ENCODE data around the gene RBAK. TPM values are rescaled to one million over a fixed set of nuclear protein-coding genes. Genes with fewer than 3 reads are reported as not detected.
"Not testable (repeated sequence)": the region's sequence is repeated elsewhere in the genome, so short reads cannot be mapped to it uniquely, and the experiment has no call there.

The RBAK gene
- total and polyA plus RNA-seq, 3 donors from 2014 or later, result 3.1 to 10.5 (median 9.4) TPM

DNA sequence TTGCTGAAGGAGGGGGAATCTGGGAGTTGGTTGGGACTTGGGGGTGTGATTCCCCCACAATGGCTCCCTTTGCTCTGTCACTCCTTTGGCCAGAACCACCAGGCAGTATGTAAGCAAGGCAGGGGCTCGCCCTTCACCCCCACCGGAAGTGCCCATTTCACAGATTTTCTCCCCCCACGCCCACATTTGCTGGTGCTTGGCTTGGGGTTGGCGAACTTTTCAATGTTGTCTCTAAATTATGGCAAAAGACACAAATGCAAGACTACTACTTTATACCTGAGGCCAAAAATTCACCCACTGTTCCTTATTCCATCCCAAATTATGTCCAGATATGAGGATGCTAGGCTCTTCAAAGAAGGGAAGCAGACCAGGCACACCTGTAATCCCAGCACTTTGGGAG, 24.5 kb downstream of the RBAK start:
- no peaks in the 10 kb centered on the region for H3K4me1 ChIP-seq
- no peaks in the 10 kb centered on the region for H3K27me3 ChIP-seq
- H3K27ac ChIP-seq, result no peak overlapping the region
- no peak for DNase-seq
- H3K36me3 ChIP-seq (ENCODE audit: low read depth, missing control alignments), result no peaks in the 10 kb centered on the region
- no peak for TF ChIP-seq POLR2A (IDR thresholded peaks at IDR 0.05)
- TF ChIP-seq, protein P1, sequence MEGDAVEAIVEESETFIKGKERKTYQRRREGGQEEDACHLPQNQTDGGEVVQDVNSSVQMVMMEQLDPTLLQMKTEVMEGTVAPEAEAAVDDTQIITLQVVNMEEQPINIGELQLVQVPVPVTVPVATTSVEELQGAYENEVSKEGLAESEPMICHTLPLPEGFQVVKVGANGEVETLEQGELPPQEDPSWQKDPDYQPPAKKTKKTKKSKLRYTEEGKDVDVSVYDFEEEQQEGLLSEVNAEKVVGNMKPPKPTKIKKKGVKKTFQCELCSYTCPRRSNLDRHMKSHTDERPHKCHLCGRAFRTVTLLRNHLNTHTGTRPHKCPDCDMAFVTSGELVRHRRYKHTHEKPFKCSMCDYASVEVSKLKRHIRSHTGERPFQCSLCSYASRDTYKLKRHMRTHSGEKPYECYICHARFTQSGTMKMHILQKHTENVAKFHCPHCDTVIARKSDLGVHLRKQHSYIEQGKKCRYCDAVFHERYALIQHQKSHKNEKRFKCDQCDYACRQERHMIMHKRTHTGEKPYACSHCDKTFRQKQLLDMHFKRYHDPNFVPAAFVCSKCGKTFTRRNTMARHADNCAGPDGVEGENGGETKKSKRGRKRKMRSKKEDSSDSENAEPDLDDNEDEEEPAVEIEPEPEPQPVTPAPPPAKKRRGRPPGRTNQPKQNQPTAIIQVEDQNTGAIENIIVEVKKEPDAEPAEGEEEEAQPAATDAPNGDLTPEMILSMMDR (IDR thresholded peaks at IDR 0.05), result no peak
- H3K9me3 ChIP-seq, result no peaks in the 10 kb centered on the region
- WGBS, 2 donors, result 78 to 87% methylated on average over 4 of the region's 4 CpGs
- intact Hi-C loops (cut with DNase I; ENCODE audit: low total_unique reads), result no loop called here
- H3K4me3 ChIP-seq, result no peak overlapping the region

- DNase-seq; intact Hi-C loops (cut with DNase I; ENCODE audit: low total_unique reads); H3K4me1 ChIP-seq; H3K27me3 ChIP-seq; H3K9me3 ChIP-seq; H3K27ac ChIP-seq; H3K36me3 ChIP-seq (ENCODE audit: low read depth, missing control alignments); H3K4me3 ChIP-seq: not testable (repeated sequence)
- WGBS, 2 donors, result 73 to 91% methylated on average over 11 of the region's 11 CpGs
Measured at GRCh38 chr7:5075187-5075586, 29.5 kb downstream of the RBAK start.

- Histone ChIP-seq H3K36me3 (ENCODE audit: low read depth, missing control alignments) (no peaks in the 10 kb centered on the region), H3K4me1 (no peaks in the 10 kb centered on the region), H3K27me3 (no peaks in the 10 kb centered on the region), H3K27ac (no peak overlapping the region), H3K4me3 (no peak overlapping the region), H3K9me3 (no peaks in the 10 kb centered on the region)
- TF ChIP-seq, protein P1 (IDR thresholded peaks at IDR 0.05), result no peak
- no peak for DNase-seq
- 62 to 66% methylated on average over 11 of the region's 11 CpGs for WGBS, 2 donors
- intact Hi-C loops (cut with DNase I; ENCODE audit: low total_unique reads), result no loop called here
Measured at GRCh38 chr7:5077740-5078139, 32.1 kb downstream of the RBAK start.

DNA sequence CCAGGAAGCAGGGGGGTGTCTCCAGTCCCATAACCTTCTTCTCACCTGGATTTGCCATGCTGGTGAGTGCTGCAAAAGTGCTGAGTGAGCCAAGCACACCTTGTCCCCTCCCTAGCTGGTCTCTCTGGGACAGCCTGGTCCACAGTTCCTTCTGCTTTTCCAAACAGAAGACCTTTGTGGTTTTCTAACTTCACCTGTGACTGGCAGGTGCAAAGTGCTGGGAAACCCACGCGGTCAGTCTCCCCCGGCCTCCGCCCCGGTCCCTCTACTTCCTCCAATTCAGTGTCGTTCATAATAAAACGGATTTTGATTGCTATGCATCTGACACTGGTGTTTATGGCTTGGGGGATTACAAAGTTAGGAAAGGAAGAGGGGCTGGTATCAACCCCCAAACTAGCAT, 37.1 kb downstream of the RBAK start:
- no peaks in the 10 kb centered on the region for H3K4me1 ChIP-seq
- intact Hi-C loops (cut with DNase I; ENCODE audit: low total_unique reads), result loop anchor here (10.0 kb wide), 1 partner anchor 288 kb away; no protein-coding TSS in a partner anchor
- no peak for DNase-seq
- H3K4me3 ChIP-seq, result no peak overlapping the region
- 18 to 35% methylated on average over 7 of the region's 7 CpGs for WGBS, 2 donors
- H3K27ac ChIP-seq, result no peak overlapping the region
- no peaks in the 10 kb centered on the region for H3K27me3 ChIP-seq
- no peaks in the 10 kb centered on the region for H3K9me3 ChIP-seq
- H3K36me3 ChIP-seq (ENCODE audit: low read depth, missing control alignments), result no peaks in the 10 kb centered on the region
- no peak for TF ChIP-seq POLR2A (IDR thresholded peaks at IDR 0.05)
- TF ChIP-seq, protein P1 (IDR thresholded peaks at IDR 0.05), result no peak

- Histone ChIP-seq H3K9me3 (no peaks in the 10 kb centered on the region), H3K27ac (no peak overlapping the region), H3K4me1 (no peaks in the 10 kb centered on the region), H3K27me3 (no peaks in the 10 kb centered on the region), H3K36me3 (ENCODE audit: low read depth, missing control alignments) (no peaks in the 10 kb centered on the region), H3K4me3 (no peak overlapping the region)
- no peak for TF ChIP-seq POLR2A (IDR thresholded peaks at IDR 0.05)
- TF ChIP-seq, protein P1 (IDR thresholded peaks at IDR 0.05), result no peak
- WGBS, 2 donors, result 65 to 71% methylated on average over 18 to 24 of the region's 24 CpGs
- no peak for DNase-seq
- intact Hi-C loops (cut with DNase I; ENCODE audit: low total_unique reads), result loop anchor here (10.0 kb wide), 1 partner anchor 289 kb away; no protein-coding TSS in a partner anchor
Measured at GRCh38 chr7:5083311-5083711, 37.7 kb downstream of the RBAK start.
